Hematopoietic multipotent progenitor cell treated with erythropoietin and hydrocortisone succinate and interleukin-3 and kit ligand, for 15 days (in vitro differentiated cells): ENCODE results near the gene ARHGEF28.

ENCODE experiments used
- DNase-seq: peaks from one replicate; pipeline ENCODE4 v3.0.0-alpha.2; 2015; ENCODE audit warnings: low spot score

Gene ARHGEF28, protein sequence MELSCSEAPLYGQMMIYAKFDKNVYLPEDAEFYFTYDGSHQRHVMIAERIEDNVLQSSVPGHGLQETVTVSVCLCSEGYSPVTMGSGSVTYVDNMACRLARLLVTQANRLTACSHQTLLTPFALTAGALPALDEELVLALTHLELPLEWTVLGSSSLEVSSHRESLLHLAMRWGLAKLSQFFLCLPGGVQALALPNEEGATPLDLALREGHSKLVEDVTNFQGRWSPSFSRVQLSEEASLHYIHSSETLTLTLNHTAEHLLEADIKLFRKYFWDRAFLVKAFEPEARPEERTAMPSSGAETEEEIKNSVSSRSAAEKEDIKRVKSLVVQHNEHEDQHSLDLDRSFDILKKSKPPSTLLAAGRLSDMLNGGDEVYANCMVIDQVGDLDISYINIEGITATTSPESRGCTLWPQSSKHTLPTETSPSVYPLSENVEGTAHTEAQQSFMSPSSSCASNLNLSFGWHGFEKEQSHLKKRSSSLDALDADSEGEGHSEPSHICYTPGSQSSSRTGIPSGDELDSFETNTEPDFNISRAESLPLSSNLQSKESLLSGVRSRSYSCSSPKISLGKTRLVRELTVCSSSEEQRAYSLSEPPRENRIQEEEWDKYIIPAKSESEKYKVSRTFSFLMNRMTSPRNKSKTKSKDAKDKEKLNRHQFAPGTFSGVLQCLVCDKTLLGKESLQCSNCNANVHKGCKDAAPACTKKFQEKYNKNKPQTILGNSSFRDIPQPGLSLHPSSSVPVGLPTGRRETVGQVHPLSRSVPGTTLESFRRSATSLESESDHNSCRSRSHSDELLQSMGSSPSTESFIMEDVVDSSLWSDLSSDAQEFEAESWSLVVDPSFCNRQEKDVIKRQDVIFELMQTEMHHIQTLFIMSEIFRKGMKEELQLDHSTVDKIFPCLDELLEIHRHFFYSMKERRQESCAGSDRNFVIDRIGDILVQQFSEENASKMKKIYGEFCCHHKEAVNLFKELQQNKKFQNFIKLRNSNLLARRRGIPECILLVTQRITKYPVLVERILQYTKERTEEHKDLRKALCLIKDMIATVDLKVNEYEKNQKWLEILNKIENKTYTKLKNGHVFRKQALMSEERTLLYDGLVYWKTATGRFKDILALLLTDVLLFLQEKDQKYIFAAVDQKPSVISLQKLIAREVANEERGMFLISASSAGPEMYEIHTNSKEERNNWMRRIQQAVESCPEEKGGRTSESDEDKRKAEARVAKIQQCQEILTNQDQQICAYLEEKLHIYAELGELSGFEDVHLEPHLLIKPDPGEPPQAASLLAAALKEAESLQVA (N-terminal part only)

DNA sequence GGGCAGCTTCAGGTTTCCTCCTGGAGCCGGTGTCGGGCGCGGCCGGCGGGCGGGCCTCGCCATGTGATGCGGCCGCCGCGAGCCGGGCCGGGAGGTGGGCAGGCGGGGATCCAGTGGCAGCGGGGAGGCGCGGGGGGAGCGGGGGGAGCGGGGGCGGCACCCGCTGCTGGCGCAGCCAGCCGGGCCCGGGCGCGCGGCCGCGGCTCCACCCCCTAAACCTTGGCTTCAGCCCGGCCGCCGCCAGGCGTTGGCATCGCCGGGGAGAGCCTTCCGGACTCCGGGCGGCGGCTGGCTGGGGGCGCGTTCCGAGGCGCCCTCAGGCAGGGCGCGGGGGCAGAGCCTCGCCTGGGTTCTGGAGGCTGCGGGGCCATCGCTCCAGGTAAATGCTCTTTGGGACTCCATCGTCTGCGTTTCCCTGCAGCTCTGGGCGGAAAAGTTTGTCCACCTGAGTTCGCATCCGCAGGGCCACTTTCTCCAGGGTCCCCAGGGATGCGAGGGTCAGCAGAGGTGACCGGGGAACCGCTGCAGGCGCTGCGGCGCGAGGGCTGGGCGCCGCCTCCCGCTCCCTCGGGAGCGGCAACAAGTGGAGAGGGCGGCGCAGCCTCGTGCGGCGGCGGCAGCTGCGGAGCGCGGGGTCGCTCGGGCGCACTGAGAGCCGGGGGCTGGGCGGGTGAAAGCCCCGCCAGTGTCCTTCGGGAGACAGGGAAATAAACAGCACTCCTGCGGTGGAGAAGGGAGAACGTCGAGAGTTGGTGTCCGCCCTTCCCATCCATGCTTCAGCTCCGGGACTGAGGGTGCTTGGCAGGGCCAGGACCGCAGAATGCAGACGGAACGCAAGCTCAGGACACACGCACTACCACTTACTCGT, at the start of gene ARHGEF28:
Gene ARHGEF28, plus strand, starts transcription at position 253 of the 868 bp plus-strand sequence. CDS start 58,656 bp downstream, outside the sequence.
- peak; percentile 29 for DNase-seq

DNA sequence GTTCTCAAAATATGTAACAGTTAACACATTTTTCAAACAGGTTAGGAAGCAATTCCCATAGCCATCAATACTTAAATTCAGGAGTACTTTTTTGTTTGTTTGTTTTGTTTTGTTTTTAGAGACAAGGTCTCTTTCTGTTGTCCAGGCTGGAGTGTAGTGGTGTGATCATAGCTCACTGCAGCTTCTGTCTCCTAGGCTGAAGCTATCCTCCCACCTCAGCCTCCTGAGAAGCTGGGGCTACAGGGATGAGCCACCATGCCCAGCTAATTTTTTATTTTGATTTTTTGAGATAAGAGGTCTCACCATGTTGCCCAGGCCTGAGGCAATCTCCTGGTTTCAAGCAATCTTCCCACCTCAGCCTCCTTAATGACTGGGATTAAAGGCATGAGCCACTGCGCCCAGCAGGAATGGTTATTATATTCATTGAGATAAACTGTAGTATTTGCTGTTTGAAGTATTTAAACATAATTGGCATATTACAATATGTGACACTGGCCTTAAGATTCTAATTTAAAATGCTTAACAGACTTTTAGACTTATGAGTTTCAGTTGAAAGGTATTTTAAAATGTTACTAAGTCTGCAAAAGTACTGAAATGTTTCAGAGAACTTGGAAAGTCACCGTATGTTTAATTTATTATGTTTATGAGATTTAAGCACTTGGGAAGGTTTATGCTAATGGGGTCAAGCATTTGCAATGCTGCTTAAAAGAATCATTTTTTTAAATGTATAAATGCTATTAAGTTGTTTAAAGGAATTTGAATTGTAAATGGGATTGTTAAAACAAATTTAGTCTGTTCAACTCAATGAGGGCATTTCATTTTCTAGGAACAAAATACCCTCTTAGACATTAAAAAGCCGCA, 43.5 kb upstream of the ARHGEF28 start:
- DNase-seq: no peak

DNA sequence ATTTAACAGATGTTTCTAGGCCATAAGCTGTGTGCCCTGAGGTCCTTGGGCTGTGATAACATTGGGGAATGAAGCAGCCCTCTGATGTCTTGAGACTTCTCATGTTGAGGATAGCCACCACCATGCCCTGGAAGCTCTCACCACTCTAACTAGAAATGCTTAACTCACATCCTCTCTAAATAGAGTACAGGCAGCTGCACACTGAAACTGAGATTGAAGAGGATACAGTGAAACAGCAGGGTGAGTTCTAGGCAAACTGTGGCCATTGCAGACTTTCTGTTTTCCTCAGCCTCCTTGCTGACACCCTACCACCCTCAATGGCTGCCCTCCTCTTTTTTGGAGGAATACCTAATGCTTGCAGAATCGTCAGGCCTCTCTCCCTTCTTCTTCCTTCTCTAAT, 38.1 kb upstream of the ARHGEF28 start:
- no peak for DNase-seq

DNA sequence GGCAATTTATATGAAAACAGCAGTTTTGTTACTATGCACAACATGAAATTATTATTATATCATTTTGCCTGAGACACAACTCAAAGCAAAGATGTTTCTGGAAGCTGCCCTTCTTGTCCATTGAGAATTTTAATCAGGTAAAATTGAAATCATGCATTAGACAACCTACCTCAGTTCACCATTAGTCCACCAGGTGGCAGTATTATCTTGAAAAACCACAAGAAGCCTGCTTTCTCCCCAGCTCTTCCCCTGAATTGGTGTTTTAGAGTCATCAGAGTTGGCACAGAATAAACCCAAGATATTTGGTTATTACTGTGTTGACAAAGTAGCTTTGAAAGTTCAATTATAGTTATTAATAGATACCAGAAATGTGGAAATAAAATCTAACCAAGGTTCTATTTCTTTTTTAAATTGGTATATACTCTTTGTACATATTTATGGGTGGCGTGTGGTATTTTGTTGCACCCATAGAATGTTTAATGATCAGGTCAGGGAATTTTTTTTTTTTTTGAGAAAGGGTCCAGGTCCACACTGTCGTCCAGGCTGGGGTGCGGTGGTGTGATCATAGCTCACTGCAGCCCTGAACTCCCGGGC, 34.8 kb upstream of the ARHGEF28 start:
- peak; percentile 77 for DNase-seq

DNA sequence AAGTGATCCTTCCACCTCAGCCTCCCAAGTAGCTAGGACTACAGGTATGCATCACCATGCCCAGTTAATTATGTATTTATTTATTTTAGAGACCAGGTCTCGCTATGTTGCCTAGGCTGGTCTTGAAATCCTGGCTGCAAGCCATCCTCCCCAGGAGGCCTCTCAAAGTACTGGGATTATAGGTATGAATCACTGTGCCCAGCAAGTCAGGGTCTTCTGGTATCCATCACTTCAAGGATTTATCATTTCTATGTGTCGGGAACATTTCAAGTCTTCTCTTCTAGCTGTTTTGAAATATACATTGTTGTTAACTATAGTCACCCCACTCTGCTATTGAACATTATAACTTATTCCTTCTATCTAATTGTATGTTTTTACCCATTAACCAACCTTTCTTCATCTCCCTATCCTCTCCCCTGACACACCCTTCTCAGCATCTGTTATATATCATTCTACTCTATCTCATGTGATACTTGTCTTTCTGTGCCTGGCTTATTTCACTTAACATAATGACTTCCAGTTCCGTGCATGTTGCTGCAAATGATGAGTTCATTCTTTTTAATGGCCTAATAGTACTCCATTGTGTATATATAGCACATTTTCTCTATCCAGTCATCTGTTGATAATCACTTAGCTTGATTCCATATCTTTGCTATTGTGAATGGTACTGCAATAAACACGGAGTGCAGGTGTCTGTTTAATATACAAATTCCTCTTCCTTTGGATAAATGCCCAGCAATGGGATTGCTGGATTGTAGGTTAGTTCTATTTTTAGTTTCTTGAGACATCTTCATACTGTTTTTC, 34.1 kb upstream of the ARHGEF28 start:
- no peak for DNase-seq

DNA sequence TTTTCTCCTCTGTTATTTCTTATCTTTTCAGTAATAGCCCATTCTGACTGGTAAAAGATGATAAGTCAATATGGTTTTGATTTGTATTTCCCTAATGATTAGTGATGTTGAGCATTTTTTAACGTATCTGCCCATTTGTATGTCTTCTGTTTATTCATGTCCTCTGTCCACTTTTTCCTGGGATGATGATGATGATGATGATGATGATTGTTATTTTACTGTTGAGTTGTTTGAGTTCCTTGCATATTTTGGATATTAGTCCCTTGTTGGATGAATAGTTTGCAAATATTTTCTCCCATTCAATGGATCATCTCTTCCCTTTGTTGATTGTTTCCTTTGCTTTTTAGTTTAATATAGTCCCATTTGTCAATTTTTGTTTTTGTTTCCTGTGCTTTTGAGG, 33.4 kb upstream of the ARHGEF28 start:
- no peak for DNase-seq

DNA sequence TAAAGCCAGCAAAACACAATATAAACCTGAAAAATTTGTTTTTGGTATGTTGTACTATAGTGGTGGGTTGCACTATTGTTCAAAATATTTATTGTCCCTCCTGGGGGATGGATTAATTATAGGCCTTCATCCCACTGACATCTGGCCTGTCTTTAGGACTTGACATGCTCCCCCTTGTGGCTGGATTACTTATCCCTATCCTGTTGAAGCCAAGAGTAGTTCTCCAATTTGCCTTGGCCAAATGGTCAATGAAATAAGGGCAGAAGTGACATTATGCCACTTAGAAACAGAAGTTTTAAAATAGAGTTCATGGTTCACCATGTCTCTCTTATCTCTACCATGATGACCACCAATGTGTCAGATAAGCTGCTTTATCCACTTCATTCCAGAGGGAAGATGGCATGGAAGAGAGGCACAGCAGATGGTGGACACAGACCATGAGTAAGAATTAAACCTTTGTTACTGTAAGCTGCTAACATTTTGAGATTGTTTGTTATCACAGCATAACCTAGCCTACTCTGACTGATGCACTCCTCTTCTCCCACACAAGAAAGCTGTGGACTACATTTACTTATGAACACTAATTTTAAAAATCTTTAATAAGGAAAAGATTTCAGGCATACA, 29.2 kb upstream of the ARHGEF28 start:
- peak; percentile 43 for DNase-seq

DNA sequence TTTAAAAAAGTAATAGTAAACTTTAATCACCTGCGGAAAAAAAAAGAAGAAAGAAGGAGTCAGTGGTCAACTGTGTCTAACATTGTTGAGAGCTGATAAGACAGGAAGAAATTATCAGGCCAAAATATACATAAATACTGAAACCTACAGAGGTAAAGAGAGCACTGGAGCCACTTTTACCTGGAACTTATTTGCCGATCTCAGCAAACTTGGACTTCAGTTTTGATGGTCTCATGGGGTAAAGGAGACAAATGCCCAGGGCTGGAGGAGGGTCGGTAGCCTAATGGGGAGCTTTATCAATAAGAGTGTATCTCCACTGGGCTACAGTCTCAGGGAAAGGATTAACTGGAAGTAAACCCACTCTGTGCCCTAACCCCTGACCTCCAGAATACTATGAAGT, 26.6 kb upstream of the ARHGEF28 start:
- no peak for DNase-seq

DNA sequence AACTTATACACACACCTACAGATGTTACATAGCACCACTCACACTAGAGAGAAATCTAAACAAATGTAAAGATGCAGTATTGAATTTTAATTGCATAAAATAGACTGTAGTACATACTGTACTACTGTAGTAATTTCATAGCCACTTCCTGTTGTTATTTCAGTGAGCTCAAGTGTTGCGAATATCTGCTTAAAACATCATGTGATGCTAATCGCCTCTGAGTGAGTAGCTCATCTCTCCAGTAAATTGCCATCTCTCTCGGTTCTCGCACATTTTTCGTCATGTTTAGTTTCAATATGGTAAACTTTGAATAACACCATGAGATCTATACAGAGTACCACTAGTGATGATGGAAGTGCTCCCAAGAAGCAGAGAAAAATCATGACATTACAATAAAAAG, 22.0 kb upstream of the ARHGEF28 start:
- DNase-seq: no peak

DNA sequence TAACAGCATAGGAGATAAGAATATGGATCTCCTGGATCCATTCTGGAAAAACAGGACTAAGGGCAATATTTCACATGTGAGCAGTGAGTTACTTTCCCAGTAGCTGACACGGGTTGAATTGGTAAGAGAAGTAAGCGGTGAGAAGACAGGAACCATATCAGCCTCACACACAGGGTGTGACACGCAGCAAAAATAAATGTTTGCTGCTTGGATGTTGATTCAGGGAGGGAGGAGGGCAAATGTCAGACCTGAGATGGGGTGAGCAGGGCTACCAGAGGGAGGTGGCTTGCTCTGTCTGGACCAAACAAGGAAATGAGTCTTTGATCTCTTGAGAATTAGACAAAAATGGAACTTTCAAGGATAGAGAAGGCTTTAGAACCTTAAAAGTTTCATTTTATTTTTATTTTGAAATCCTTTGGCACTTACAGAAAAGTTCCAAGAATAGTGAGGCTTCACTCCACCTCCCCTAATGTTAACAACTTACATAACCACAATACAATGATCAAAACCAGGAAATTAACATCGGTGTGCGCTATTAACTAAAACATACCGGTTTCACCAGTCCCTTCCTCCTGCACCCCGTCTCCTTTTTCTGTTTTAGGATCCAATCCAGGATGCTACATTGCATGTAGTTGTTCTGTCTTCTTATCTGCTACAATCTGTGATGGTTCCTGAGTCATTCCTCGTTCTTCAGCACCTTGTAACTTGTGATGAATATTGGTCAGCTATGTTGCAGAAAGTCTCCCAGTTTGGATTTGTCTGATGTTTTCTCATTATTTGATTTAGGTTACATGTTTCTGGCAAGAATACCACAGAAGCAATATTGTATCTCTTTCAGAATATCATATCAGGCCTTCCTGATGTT, 20.5 kb upstream of the ARHGEF28 start:
- DNase-seq: no peak

DNA sequence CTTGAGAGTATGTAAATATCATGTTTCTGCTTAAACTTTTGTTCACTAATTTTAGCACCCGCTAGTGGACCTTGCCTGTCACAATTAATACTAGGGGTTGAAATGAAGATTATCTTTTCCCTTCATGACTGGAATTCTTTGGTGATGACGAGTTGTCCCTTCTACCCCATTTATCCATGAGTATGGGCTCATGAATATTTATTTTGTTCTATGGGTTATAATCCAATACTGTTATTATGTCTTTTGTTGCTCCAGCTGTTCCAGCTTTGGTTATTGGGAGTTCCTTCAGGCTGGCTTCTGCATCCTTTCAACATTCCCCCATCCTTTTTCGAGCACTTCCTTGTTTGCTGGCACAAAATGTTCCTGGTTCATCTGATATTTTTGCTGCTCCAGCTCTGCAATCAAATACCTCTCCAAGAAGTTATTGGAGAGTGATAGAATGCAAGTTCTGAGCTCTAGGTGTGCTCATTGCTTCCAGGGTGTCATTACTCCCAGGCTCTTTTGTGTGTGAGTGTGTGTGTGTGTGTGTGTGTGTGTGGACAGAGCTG, 19.7 kb upstream of the ARHGEF28 start:
- DNase-seq: no peak

DNA sequence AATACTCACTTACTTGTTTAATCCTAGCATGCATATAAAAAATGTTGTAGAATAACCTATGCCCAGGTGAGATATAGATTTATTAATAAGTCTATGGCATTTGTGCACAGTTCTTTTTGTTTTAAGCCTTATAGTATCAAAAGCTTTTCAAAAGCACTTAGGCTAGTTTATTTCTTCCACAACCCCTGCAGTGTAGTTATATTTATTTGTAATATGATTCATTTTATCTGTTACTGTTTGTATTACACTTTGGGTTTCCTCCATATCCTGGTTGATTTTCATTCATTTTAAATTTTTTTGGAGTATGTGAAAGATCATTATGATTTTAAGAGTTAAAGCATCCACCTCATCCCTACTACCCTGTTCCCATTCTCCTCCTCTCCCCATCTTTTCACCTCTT, 18.8 kb upstream of the ARHGEF28 start:
- DNase-seq: no peak

DNA sequence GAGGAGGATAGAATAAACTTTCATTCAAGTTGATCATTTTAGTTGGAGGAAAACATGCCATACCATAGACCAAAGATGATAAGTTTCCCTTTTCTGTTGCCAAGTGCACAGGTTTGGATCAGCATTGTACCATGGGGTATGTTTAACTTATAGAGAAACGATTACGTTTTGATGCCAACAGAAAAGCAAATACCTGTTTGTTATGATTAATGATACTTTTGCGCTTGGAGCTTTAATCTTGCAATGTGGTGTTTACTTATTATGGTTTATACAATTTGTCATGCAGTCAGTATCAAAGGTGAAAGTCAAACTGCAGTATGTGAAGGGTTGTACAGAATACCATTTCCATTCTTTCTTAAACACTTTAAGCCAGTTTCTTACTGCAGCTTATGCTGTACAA, 13.2 kb upstream of the ARHGEF28 start:
- no peak for DNase-seq

DNA sequence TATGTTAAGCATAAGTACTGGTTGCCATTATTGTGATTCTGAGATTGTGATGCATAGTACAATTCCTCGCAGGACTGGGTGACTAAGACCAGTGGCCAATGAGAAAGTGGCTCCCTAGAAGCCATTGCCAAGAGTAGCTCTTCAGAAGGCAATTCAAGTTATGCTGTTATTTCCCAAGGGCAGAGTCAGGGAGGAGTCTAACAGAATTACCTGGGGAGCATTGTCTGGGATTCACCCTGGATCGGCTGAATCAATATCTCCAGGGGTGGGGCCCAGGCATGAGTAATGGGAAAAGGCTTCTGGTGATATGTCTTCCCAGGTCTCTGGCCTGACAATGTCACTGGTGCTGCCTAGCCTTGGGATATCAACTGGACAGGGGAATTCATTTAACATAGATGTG, 10.9 kb upstream of the ARHGEF28 start:
- DNase-seq: no peak

DNA sequence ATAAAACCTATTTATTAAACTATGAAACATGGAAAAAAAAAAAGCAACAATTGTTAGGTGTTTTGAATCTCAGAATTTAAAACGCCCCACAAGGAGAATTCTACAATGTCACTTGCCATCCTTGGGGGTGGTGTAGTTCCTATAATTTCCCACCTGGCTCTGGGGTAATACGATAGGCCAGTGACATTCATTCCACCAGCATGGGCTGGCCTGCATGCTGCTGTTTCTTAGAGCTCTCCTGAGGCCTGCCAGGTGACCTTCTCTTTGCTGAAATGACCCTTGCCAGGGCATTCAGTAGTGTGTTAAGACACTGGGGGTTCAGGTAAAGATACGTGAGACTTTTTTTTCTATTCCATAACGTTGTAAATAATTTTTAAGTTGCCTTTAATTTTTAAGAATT, 10.0 kb upstream of the ARHGEF28 start:
- no peak for DNase-seq

DNA sequence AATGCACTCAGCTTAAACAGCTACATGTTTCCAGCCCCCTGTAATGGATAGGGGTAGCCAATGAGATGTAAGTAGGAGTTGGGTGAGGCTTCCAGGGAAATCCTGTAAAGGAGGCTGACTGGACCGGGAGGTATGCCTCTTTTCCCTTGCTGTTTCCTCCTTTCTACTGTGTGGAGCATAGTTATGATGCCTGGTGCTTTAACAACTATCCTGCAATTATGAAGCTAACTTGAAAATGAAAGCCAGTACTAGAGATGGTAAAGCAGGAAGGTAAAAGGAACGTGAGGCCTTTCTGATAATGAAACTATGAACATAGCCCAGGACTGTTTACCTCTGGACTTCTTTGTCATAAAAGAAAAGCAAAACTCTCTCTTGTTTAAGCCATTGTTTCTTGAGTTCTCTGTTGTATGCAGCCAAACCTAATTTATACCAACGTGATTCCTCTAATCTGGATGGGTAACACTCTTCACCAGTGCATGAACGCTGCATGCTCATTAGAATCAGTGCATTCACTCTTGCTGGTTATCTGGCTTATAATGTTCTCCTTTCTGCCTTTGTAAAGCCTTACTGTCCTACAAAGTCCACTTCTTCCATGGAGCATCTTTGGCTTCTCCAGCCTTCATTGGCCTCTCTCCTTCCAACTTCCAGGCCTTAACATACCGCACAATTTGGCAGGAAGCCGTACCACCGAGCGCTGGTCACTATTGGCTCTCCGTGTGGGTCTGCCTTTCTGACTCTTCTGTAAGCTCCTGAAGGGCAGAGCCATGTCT, 8.3 kb upstream of the ARHGEF28 start:
- no peak for DNase-seq
